KMS-11 (cell line): ENCODE measurements around the gene IL12RB2.
"Not testable (repeated sequence)": the region's sequence is repeated elsewhere in the genome, so short reads cannot be mapped to it uniquely, and the experiment has no call there.

Experiments used
- H2AFZ ChIP-seq: fragments of 200-600 bp; sonication (generic); 2 replicates; pipeline ENCODE4 v1.6.1; 2016; ENCODE audit warnings: antibody characterized with exemption, mixed run types, low read depth
- H3K27ac ChIP-seq: fragments of 200-600 bp; sonication (generic); 2 replicates; pipeline ENCODE4 v1.6.1; 2016; ENCODE audit warnings: mild to moderate bottlenecking, mixed run types
- H3K27me3 ChIP-seq: fragments of 200-600 bp; sonication (generic); 2 replicates; pipeline ENCODE4 v1.6.1; 2017; ENCODE audit warnings: mild to moderate bottlenecking, low read depth, mixed run types, moderate library complexity; ENCODE audit not compliant: insufficient read depth
- H3K36me3 ChIP-seq: fragments of 200-600 bp; sonication (generic); 2 replicates; pipeline ENCODE4 v1.6.1; 2017; ENCODE audit warnings: mild to moderate bottlenecking, mixed run types; ENCODE audit not compliant: insufficient read depth
- H3K4me1 ChIP-seq: fragments of 200-600 bp; sonication (generic); 2 replicates; pipeline ENCODE4 v1.6.1; 2016; ENCODE audit warnings: mild to moderate bottlenecking, low read depth, mixed run types; ENCODE audit not compliant: poor library complexity, severe bottlenecking
- H3K4me2 ChIP-seq: fragments of 200-600 bp; sonication (generic); 2 replicates; pipeline ENCODE4 v1.7.0; 2016; ENCODE audit warnings: mild to moderate bottlenecking, mixed run types
- H3K4me3 ChIP-seq: fragments of 200-600 bp; sonication (generic); IDR thresholded peaks from 2 replicates; pipeline ENCODE4 v1.6.1; 2017; ENCODE audit warnings: low read depth, low read length, mixed read lengths; ENCODE audit not compliant: insufficient read depth
- H3K79me2 ChIP-seq: fragments of 200-600 bp; sonication (generic); 2 replicates; pipeline ENCODE4 v1.6.1; 2016; ENCODE audit warnings: low read depth, mixed run types; ENCODE audit not compliant: insufficient read depth
- H3K9ac ChIP-seq: fragments of 200-600 bp; sonication (generic); 2 replicates; pipeline ENCODE4 v1.6.1; 2016; ENCODE audit warnings: mild to moderate bottlenecking, mixed run types
- H4K20me1 ChIP-seq: fragments of 200-600 bp; sonication (generic); 2 replicates; pipeline ENCODE4 v1.6.1; 2016; ENCODE audit warnings: mild to moderate bottlenecking, mixed run types; ENCODE audit not compliant: insufficient read depth
- TF ChIP-seq, protein P1 (sequence below): fragments of 200-600 bp; sonication (generic); conservative IDR thresholded peaks from 2 replicates; pipeline ENCODE4 v1.6.1; 2017; ENCODE audit warnings: low read depth, mild to moderate bottlenecking, antibody characterized with exemption, low read length, moderate library complexity, mixed read lengths

IL12RB2 gene

DNA sequence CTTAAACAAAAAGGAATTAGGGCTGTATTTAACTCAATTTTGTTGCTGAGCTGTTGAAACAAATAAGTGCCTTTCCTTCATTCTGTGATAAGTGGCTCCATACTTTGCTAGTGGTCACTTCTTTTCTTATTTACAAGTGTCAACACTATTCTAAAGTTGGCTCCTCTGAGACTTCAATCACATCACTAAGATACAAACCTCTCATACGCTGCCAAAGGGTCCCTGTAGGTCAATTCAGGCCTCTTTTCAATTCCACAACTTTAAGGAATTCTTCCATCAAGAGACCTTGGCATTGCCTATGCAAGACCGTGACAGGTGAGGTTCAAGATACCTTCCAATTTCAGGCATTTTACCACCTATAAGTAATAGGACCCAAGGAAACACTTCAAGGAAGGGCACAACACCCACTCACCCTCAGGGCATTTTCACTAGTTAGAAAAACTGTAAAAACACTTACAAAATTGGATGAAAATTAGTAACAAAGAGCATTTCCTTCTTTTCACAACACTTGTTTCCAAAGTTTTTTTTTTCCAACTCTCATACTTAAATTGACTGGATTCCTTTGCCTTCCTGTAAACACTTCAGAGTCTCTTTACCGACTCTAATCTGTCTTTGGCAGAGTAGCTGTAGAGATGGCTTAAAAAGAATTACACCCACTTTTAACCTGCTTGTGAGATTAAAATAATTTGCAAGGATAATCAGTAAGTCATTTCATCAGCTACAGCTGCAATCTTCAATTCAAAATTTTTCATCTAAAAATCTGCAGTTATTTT, 98.0 kb downstream of the IL12RB2 start:
- Histone ChIP-seq H2AFZ (no peak overlapping the region), H3K4me2 (no peak overlapping the region), H3K4me3 (no peak overlapping the region), H3K9ac (no peak overlapping the region), H3K27me3 (no peaks in the 10 kb centered on the region), H3K79me2 (no peaks in the 10 kb centered on the region), H3K27ac (no peak overlapping the region), H4K20me1 (no peaks in the 10 kb centered on the region), H3K36me3 (no peaks in the 10 kb centered on the region), H3K4me1 (no peaks in the 10 kb centered on the region)
- TF ChIP-seq, protein P1, sequence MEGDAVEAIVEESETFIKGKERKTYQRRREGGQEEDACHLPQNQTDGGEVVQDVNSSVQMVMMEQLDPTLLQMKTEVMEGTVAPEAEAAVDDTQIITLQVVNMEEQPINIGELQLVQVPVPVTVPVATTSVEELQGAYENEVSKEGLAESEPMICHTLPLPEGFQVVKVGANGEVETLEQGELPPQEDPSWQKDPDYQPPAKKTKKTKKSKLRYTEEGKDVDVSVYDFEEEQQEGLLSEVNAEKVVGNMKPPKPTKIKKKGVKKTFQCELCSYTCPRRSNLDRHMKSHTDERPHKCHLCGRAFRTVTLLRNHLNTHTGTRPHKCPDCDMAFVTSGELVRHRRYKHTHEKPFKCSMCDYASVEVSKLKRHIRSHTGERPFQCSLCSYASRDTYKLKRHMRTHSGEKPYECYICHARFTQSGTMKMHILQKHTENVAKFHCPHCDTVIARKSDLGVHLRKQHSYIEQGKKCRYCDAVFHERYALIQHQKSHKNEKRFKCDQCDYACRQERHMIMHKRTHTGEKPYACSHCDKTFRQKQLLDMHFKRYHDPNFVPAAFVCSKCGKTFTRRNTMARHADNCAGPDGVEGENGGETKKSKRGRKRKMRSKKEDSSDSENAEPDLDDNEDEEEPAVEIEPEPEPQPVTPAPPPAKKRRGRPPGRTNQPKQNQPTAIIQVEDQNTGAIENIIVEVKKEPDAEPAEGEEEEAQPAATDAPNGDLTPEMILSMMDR: no peak

DNA sequence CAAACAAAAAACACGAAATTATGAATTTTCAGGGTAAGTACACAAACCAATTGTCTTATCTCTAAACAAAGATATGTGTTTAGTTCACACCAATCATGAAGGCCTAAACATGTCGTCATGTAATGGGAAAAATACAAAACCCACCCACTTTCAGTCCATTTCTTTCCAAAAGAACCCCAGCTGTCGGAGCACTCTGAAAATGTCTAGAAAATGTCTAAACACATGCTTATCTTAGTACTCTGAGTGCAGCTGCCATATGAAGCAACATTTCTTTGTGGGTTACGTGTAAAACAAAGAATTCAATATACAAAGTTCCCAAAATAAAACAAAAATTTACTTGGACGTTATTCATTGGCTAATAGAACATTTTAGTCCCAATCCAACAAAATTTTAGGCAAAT, 99.8 kb downstream of the IL12RB2 start:
- Histone ChIP-seq H3K4me2 (no peak overlapping the region), H4K20me1 (no peaks in the 10 kb centered on the region; the same call in 1 of the 2 replicates), H2AFZ (no peak overlapping the region), H3K79me2 (no peaks in the 10 kb centered on the region), H3K27ac (no peak overlapping the region), H3K4me1 (no peaks in the 10 kb centered on the region), H3K27me3 (no peaks in the 10 kb centered on the region), H3K9ac (no peak overlapping the region), H3K36me3 (no peaks in the 10 kb centered on the region), H3K4me3 (no peak overlapping the region)
- TF ChIP-seq, protein P1: no peak

DNA sequence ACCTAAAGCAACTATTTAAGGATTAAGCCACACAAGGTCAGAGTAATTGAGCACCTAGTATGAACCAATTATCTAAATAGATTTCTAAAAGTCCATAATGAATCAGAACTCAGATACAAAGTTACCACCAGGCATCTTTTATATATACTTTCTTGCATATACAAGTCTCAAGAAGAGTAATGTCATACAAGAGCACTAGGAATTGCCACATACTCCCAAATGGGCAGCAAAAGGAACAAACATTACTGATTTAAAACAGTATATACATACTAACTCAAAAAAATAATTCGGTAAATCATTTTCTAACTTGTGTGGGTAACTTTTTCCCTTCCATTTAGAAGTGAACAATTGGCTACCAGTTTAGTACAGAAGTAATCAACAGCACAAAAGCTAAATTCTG, 100.5 kb downstream of the IL12RB2 start:
- Histone ChIP-seq H3K36me3 (no peaks in the 10 kb centered on the region), H2AFZ (no peak overlapping the region)

DNA sequence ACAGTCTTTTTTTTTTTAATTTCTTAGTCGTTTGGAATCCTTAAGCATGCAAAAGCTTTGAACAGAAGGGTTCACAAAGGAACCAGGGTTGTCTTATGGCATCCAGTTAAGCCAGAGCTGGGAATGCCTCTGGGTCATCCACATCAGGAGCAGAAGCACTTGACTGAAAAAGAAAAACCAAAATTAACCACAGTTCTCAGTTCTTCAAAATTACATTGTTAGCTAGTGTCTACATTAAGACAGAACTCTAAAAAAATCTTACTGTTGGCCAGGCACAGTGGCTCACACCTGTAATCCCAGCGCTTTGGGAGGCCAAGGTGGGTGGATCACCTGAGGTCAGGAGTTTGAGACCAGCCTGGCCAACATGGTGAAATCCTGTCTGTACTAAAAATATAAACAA, 105.4 kb downstream of the IL12RB2 start:
- H3K4me2 ChIP-seq, H2AFZ ChIP-seq, H3K27me3 ChIP-seq, H3K4me3 ChIP-seq, H3K9ac ChIP-seq, H3K27ac ChIP-seq: not testable (repeated sequence)
- peaks cover 35% of the 10 kb centered on the region for H3K79me2 ChIP-seq
- H4K20me1 ChIP-seq: peaks cover 13% of the 10 kb centered on the region; the same call in 1 of the 2 replicates
- peaks cover 13% of the 10 kb centered on the region for H3K4me1 ChIP-seq
- H3K36me3 ChIP-seq: peaks cover 13% of the 10 kb centered on the region; the same call in 1 of the 2 replicates

More for the DNA sequence above, 100.5 kb downstream of the IL12RB2 start:
- H3K4me3 ChIP-seq: no peak overlapping the region
- H3K4me1 ChIP-seq: no peaks in the 10 kb centered on the region
- no peak overlapping the region for H3K4me2 ChIP-seq
- H3K79me2 ChIP-seq: no peaks in the 10 kb centered on the region
- H3K27ac ChIP-seq: no peak overlapping the region
- TF ChIP-seq, protein P1: no peak
- no peaks in the 10 kb centered on the region; the same call in 1 of the 2 replicates for H4K20me1 ChIP-seq
- no peak overlapping the region for H3K9ac ChIP-seq
- no peaks in the 10 kb centered on the region for H3K27me3 ChIP-seq

DNA sequence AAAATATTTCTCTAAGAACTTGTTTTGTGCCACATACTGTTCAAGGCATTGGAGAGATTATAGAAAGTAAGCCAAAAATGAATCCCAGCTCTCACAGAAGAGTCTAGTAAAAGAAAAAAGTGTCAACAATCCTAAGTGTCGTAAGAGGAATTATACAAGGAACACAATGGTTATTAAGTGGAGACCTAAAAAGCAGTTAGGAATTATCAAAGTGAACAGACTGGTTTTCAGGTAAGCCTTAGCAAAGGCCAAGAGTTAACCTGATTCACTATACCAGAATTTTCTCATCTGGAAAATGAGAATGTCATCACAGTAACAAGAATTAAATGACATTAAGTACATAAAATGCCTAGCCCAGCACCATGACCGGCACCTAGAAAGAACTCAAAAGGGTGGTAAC, 106.9 kb downstream of the IL12RB2 start:
- TF ChIP-seq, protein P1: no peak
- Histone ChIP-seq H2AFZ (no peak overlapping the region), H3K79me2 (peaks cover 50% of the 10 kb centered on the region), H3K9ac (no peak overlapping the region), H3K27me3 (no peaks in the 10 kb centered on the region), H3K27ac (no peak overlapping the region), H4K20me1 (peaks cover 20% of the 10 kb centered on the region; the same call in 1 of the 2 replicates), H3K4me1 (peaks cover 18% of the 10 kb centered on the region), H3K4me3 (no peak overlapping the region), H3K36me3 (peaks cover 20% of the 10 kb centered on the region; the same call in 1 of the 2 replicates), H3K4me2 (no peak overlapping the region)
